ENCODE results near the gene MED16.

The MED16 gene

GRCh38 chr19:940591-941291 lies 47.8 kb upstream of the MED16 start:
- no peak overlapping the region for H2BK120ac ChIP-seq (ENCODE audit: low read depth, low read length)

GRCh38 chr19:939922-940321 lies 46.9 kb upstream of the MED16 start:
- no peak for DNase-seq
- Histone ChIP-seq H2BK15ac (ENCODE audit: low read depth, poor library complexity, severe bottlenecking) (no peak overlapping the region), H3K9me3 (ENCODE audit: control insufficient read depth, low read length) (no peaks in the 10 kb centered on the region), H4K8ac (ENCODE audit: low read length) (no peak overlapping the region), H2AFZ (ENCODE audit: low read depth, low read length) (no peak overlapping the region), H3K14ac (ENCODE audit: low read length in 2 of 2) (no peak overlapping the region), H4K91ac (ENCODE audit: low read length) (no peak overlapping the region), H3K18ac (ENCODE audit: low read depth in 1 of 2, low read length in 2 of 2) (peak overlapping the region; percentile 26 to 38), H3K4me2 (ENCODE audit: low read length, poor library complexity, severe bottlenecking) (no peak overlapping the region), H3K36me3 (ENCODE audit: control insufficient read depth in 1 of 2, insufficient read depth in 2 of 2, low read depth in 1 of 2, low read length in 2 of 2) (peaks cover 42 to 96% of the 10 kb centered on the region in 2 experiments), H3K27me3 (ENCODE audit: control insufficient read depth in 1 of 2, insufficient read depth in 1 of 2, low read length in 2 of 2) (no peaks in the 10 kb centered on the region), H2BK12ac (ENCODE audit: low read length in 2 of 2) (no peak overlapping the region), H2AK5ac (ENCODE audit: low read length, severe bottlenecking) (no peak overlapping the region), H3K4me3 (ENCODE audit: insufficient read depth in 1 of 2, low read depth in 1 of 2, low read length in 2 of 2) (no peak overlapping the region), H3K79me1 (replicated peaks; ENCODE audit: low read length, poor library complexity, severe bottlenecking) (no peaks in the 10 kb centered on the region), H3K23ac (ENCODE audit: low read length in 2 of 2) (no peak overlapping the region), H3K9ac (ENCODE audit: low read length) (no peak overlapping the region), H2BK5ac (ENCODE audit: low read depth, low read length, poor library complexity, severe bottlenecking) (no peak overlapping the region), H3K4ac (ENCODE audit: low read depth in 1 of 2, low read length in 2 of 2) (no peak overlapping the region), H3K27ac (ENCODE audit: low read length, poor library complexity, severe bottlenecking) (no peak overlapping the region), H2BK120ac (ENCODE audit: low read depth, low read length) (no peak overlapping the region), H3K4me1 (ENCODE audit: control insufficient read depth, insufficient read depth, low read depth, low read length) (peaks cover 50% of the 10 kb centered on the region)
- 92% methylated on average over 7 of the region's 7 CpGs for WGBS

More at GRCh38 chr19:940591-941291, 47.8 kb upstream of the MED16 start:
- no peak for DNase-seq
- no peak overlapping the region for H2AFZ ChIP-seq (ENCODE audit: low read depth, low read length)
- H3K9ac ChIP-seq (ENCODE audit: low read length): no peak overlapping the region
- H3K14ac ChIP-seq (ENCODE audit: low read length in 2 of 2): no peak overlapping the region
- peaks cover 53% of the 10 kb centered on the region for H3K4me1 ChIP-seq (ENCODE audit: control insufficient read depth, insufficient read depth, low read depth, low read length)
- H3K27me3 ChIP-seq (ENCODE audit: control insufficient read depth in 1 of 2, insufficient read depth in 1 of 2, low read length in 2 of 2): no peaks in the 10 kb centered on the region
- no peak overlapping the region for H2AK5ac ChIP-seq (ENCODE audit: low read length, severe bottlenecking)
- H3K23ac ChIP-seq (ENCODE audit: low read length in 2 of 2): no peak overlapping the region
- H2BK12ac ChIP-seq (ENCODE audit: low read length in 2 of 2): no peak overlapping the region
- H2BK15ac ChIP-seq (ENCODE audit: low read depth, poor library complexity, severe bottlenecking): no peak overlapping the region
- H3K4me3 ChIP-seq (ENCODE audit: insufficient read depth in 1 of 2, low read depth in 1 of 2, low read length in 2 of 2): peak overlapping the region in 1 of 2 experiments; percentile 20
- no peaks in the 10 kb centered on the region for H3K9me3 ChIP-seq (ENCODE audit: control insufficient read depth, low read length)
- H3K27ac ChIP-seq (ENCODE audit: low read length, poor library complexity, severe bottlenecking): no peak overlapping the region
- no peak overlapping the region for H3K18ac ChIP-seq (ENCODE audit: low read depth in 1 of 2, low read length in 2 of 2)
- no peak overlapping the region for H2BK5ac ChIP-seq (ENCODE audit: low read depth, low read length, poor library complexity, severe bottlenecking)
- no peaks in the 10 kb centered on the region for H3K79me1 ChIP-seq (replicated peaks; ENCODE audit: low read length, poor library complexity, severe bottlenecking)
- H3K36me3 ChIP-seq (ENCODE audit: control insufficient read depth in 1 of 2, insufficient read depth in 2 of 2, low read depth in 1 of 2, low read length in 2 of 2): peaks cover 42 to 96% of the 10 kb centered on the region in 2 experiments
- H3K4ac ChIP-seq (ENCODE audit: low read depth in 1 of 2, low read length in 2 of 2): no peak overlapping the region
- 95% methylated on average over 60 of the region's 64 CpGs for WGBS
- H4K8ac ChIP-seq (ENCODE audit: low read length): peak overlapping the region; percentile 20
- H3K4me2 ChIP-seq (ENCODE audit: low read length, poor library complexity, severe bottlenecking): no peak overlapping the region
- peak overlapping the region; percentile 2 for H4K91ac ChIP-seq (ENCODE audit: low read length)

GRCh38 chr19:939439-939838 lies 46.5 kb upstream of the MED16 start:
- Histone ChIP-seq H3K18ac (ENCODE audit: low read depth in 1 of 2, low read length in 2 of 2) (peak overlapping the region in 1 of 2 experiments; percentile 26), H3K27me3 (ENCODE audit: control insufficient read depth in 1 of 2, insufficient read depth in 1 of 2, low read length in 2 of 2) (no peaks in the 10 kb centered on the region), H3K27ac (ENCODE audit: low read length, poor library complexity, severe bottlenecking) (no peak overlapping the region), H2AK5ac (ENCODE audit: low read length, severe bottlenecking) (no peak overlapping the region), H3K14ac (ENCODE audit: low read length in 2 of 2) (no peak overlapping the region), H3K4me2 (ENCODE audit: low read length, poor library complexity, severe bottlenecking) (no peak overlapping the region), H4K91ac (ENCODE audit: low read length) (no peak overlapping the region), H4K8ac (ENCODE audit: low read length) (no peak overlapping the region), H3K4ac (ENCODE audit: low read depth in 1 of 2, low read length in 2 of 2) (no peak overlapping the region), H3K36me3 (ENCODE audit: control insufficient read depth in 1 of 2, insufficient read depth in 2 of 2, low read depth in 1 of 2, low read length in 2 of 2) (peaks cover 39 to 94% of the 10 kb centered on the region in 2 experiments), H2BK15ac (ENCODE audit: low read depth, poor library complexity, severe bottlenecking) (no peak overlapping the region), H2BK12ac (ENCODE audit: low read length in 2 of 2) (no peak overlapping the region), H2BK5ac (ENCODE audit: low read depth, low read length, poor library complexity, severe bottlenecking) (no peak overlapping the region), H2AFZ (ENCODE audit: low read depth, low read length) (no peak overlapping the region), H3K23ac (ENCODE audit: low read length in 2 of 2) (no peak overlapping the region), H3K9me3 (ENCODE audit: control insufficient read depth, low read length) (no peaks in the 10 kb centered on the region), H3K9ac (ENCODE audit: low read length) (no peak overlapping the region), H3K4me1 (ENCODE audit: control insufficient read depth, insufficient read depth, low read depth, low read length) (peaks cover 52% of the 10 kb centered on the region), H3K79me1 (replicated peaks; ENCODE audit: low read length, poor library complexity, severe bottlenecking) (no peaks in the 10 kb centered on the region), H3K4me3 (ENCODE audit: insufficient read depth in 1 of 2, low read depth in 1 of 2, low read length in 2 of 2) (no peak overlapping the region), H2BK120ac (ENCODE audit: low read depth, low read length) (no peak overlapping the region)
- 88% methylated on average over 22 of the region's 22 CpGs for WGBS
- no peak for DNase-seq

GRCh38 chr19:938233-938923 lies 45.4 kb upstream of the MED16 start:
- DNase-seq: no peak
- Histone ChIP-seq H3K4me2 (ENCODE audit: low read length, poor library complexity, severe bottlenecking) (no peak overlapping the region), H3K27me3 (ENCODE audit: control insufficient read depth in 1 of 2, insufficient read depth in 1 of 2, low read length in 2 of 2) (no peaks in the 10 kb centered on the region), H3K4me3 (ENCODE audit: insufficient read depth in 1 of 2, low read depth in 1 of 2, low read length in 2 of 2) (peak overlapping the region in 1 of 2 experiments; percentile 14), H3K14ac (ENCODE audit: low read length in 2 of 2) (no peak overlapping the region), H3K9ac (ENCODE audit: low read length) (no peak overlapping the region), H3K27ac (ENCODE audit: low read length, poor library complexity, severe bottlenecking) (peak overlapping the region; percentile 42), H3K4me1 (ENCODE audit: control insufficient read depth, insufficient read depth, low read depth, low read length) (peaks cover 56% of the 10 kb centered on the region), H4K91ac (ENCODE audit: low read length) (peak overlapping the region; percentile 22), H3K4ac (ENCODE audit: low read depth in 1 of 2, low read length in 2 of 2) (no peak overlapping the region), H3K79me1 (replicated peaks; ENCODE audit: low read length, poor library complexity, severe bottlenecking) (no peaks in the 10 kb centered on the region), H3K36me3 (ENCODE audit: control insufficient read depth in 1 of 2, insufficient read depth in 2 of 2, low read depth in 1 of 2, low read length in 2 of 2) (peaks cover 35 to 91% of the 10 kb centered on the region in 2 experiments), H2AFZ (ENCODE audit: low read depth, low read length) (no peak overlapping the region), H4K8ac (ENCODE audit: low read length) (peak overlapping the region; percentile 13), H2BK15ac (ENCODE audit: low read depth, poor library complexity, severe bottlenecking) (no peak overlapping the region), H3K23ac (ENCODE audit: low read length in 2 of 2) (no peak overlapping the region), H3K18ac (ENCODE audit: low read depth in 1 of 2, low read length in 2 of 2) (no peak overlapping the region), H2BK5ac (ENCODE audit: low read depth, low read length, poor library complexity, severe bottlenecking) (no peak overlapping the region), H2AK5ac (ENCODE audit: low read length, severe bottlenecking) (peak overlapping the region; percentile 35), H2BK12ac (ENCODE audit: low read length in 2 of 2) (peak overlapping the region; percentile 18), H3K9me3 (ENCODE audit: control insufficient read depth, low read length) (no peaks in the 10 kb centered on the region), H2BK120ac (ENCODE audit: low read depth, low read length) (no peak overlapping the region)
- WGBS: 92% methylated on average over 21 of the region's 23 CpGs

Measured in mesenchymal stem cell (in vitro differentiated cells and primary cell).